Neural cell (in vitro differentiated cells): ENCODE data around the gene C14orf119. TPM values are rescaled to one million over a fixed set of nuclear protein-coding genes. Genes with fewer than 3 reads are reported as not detected.
"Not testable (repeated sequence)": the region's sequence is repeated elsewhere in the genome, so short reads cannot be mapped to it uniquely, and the experiment has no call there.

ENCODE experiments used
- H2AFZ ChIP-seq: fragments of 200-600, 300-800 bp; sonication (generic), shearing (Covaris generic); 2 replicates; pipeline ENCODE4 v1.6.0; 2014; ENCODE audit warnings: low read depth, mild to moderate bottlenecking, antibody characterized with exemption, low read length, moderate library complexity
- H3F3A ChIP-seq: fragments of 200-600 bp; shearing (Covaris generic); 2 replicates; pipeline ENCODE4 v1.6.1; 2016; ENCODE audit warnings: mild to moderate bottlenecking, moderate library complexity, mixed read lengths, antibody characterized with exemption, low read length; ENCODE audit not compliant: insufficient read depth, poor library complexity, severe bottlenecking
- H3K27ac ChIP-seq: fragments of 200-600, 300-800 bp; sonication (generic), shearing (Covaris generic); 2 replicates; pipeline ENCODE4 v1.5.1; 2014; ENCODE audit warnings: mild to moderate bottlenecking, low read length, moderate library complexity
- H3K27me3 ChIP-seq: fragments of 300-800, 200-600 bp; sonication (generic), shearing (Covaris generic); 2 replicates; pipeline ENCODE4 v1.6.0; 2014; ENCODE audit warnings: mild to moderate bottlenecking, low read depth, low read length, moderate library complexity; ENCODE audit not compliant: insufficient read depth
- H3K36me3 ChIP-seq: fragments of 300-800, 200-600 bp; sonication (generic), shearing (Covaris generic); 2 replicates; pipeline ENCODE4 v1.5.1; 2014; ENCODE audit warnings: mild to moderate bottlenecking, antibody characterized with exemption, low read length, moderate library complexity; ENCODE audit not compliant: insufficient read depth
- H3K4me2 ChIP-seq: fragments of 300-800, 200-600 bp; sonication (generic), shearing (Covaris generic); 2 replicates; pipeline ENCODE4 v1.6.0; 2014; ENCODE audit warnings: mild to moderate bottlenecking, low read length
- H3K4me3 ChIP-seq: fragments of 300-800, 200-600 bp; sonication (generic), shearing (Covaris generic); 2 replicates; pipeline ENCODE4 v1.5.1; 2014; ENCODE audit warnings: mild to moderate bottlenecking, low read length, moderate library complexity
- H3K79me2 ChIP-seq: fragments of 200-600 bp; shearing (Covaris generic); replicated peaks from 2 replicates; pipeline ENCODE4 v1.6.0; 2014; ENCODE audit warnings: mild to moderate bottlenecking, low read length, moderate library complexity; ENCODE audit not compliant: insufficient read depth
- H3K9ac ChIP-seq: fragments of 300-800, 200-600 bp; sonication (generic), shearing (Covaris generic); 2 replicates; pipeline ENCODE4 v1.6.1; 2016; ENCODE audit warnings: mild to moderate bottlenecking, low read length, mixed read lengths
- H3K9me2 ChIP-seq: fragments of 200-600 bp; shearing (Covaris generic); 2 replicates; pipeline ENCODE4 v1.6.1; 2016; ENCODE audit warnings: mild to moderate bottlenecking, low read length, mixed read lengths; ENCODE audit not compliant: insufficient read depth
- H3K9me3 ChIP-seq: fragments of 200-600, 300-800 bp; sonication (generic), shearing (Covaris generic); 2 replicates; pipeline ENCODE4 v1.6.1; 2016; ENCODE audit warnings: mild to moderate bottlenecking, mixed run types, low read length, moderate library complexity, mixed read lengths
- H4K20me1 ChIP-seq: fragments of 200-600 bp; shearing (Covaris generic); 2 replicates; pipeline ENCODE4 v1.6.1; 2016; ENCODE audit warnings: mild to moderate bottlenecking, mixed run types; ENCODE audit not compliant: insufficient read depth
- EP300 ChIP-seq: fragments of 450-650 bp; conservative IDR thresholded peaks from 2 replicates; pipeline ENCODE4 v1.6.1; 2014; ENCODE audit warnings: antibody characterized with exemption, mild to moderate bottlenecking, moderate library complexity; ENCODE audit not compliant: poor library complexity, severe bottlenecking
- EZH2 ChIP-seq: fragments of 200-600, 300-800 bp; shearing (Covaris generic), sonication (generic); IDR thresholded peaks from 2 replicates; pipeline ENCODE4 v1.6.1; 2014; ENCODE audit warnings: antibody characterized with exemption, low read length, borderline replicate concordance, mild to moderate bottlenecking; ENCODE audit not compliant: insufficient read depth, poor library complexity, severe bottlenecking
- MXI1 ChIP-seq: fragments of 450-650 bp; conservative IDR thresholded peaks from 2 replicates; pipeline ENCODE4 v1.6.1; 2014; ENCODE audit warnings: antibody characterized with exemption, mild to moderate bottlenecking; ENCODE audit not compliant: poor library complexity, severe bottlenecking
- POLR2AphosphoS5 ChIP-seq: IDR thresholded peaks from 2 replicates; pipeline ENCODE4 v1.6.1; 2012
- RAD21 ChIP-seq: fragments of 450-650 bp; conservative IDR thresholded peaks from 2 replicates; pipeline ENCODE4 v1.6.1; 2014; ENCODE audit warnings: antibody characterized with exemption, mild to moderate bottlenecking, moderate library complexity
- SMC3 ChIP-seq: fragments of 450-650 bp; conservative IDR thresholded peaks from 2 replicates; pipeline ENCODE4 v1.6.1; 2014; ENCODE audit warnings: antibody characterized with exemption, mild to moderate bottlenecking, moderate library complexity; ENCODE audit not compliant: poor library complexity
- TAF1 ChIP-seq: IDR thresholded peaks from 2 replicates; pipeline ENCODE4 v1.6.1; 2012; ENCODE audit warnings: low read depth
- polyA plus RNA-seq: library from polyadenylated mRNA; depleted of rRNA; stranded (reverse); fragments of >200 nt; gene quantifications from 2 replicates; pipeline ENCODE4 v1.2.3, GENCODE V29; 2014
- TF ChIP-seq, protein P1 (sequence below): fragments of 450-650 bp; IDR thresholded peaks from 2 replicates; pipeline ENCODE4 v1.5.1; 2014; ENCODE audit warnings: antibody characterized with exemption, mild to moderate bottlenecking, moderate library complexity; ENCODE audit not compliant: poor library complexity, severe bottlenecking
- TF ChIP-seq, protein P2 (sequence below): IDR thresholded peaks from 2 replicates; pipeline ENCODE4 v1.6.1; 2012; ENCODE audit warnings: borderline replicate concordance

Gene C14orf119
- polyA plus RNA-seq, 1 donor from 2014 or later, result 26.4 TPM

DNA sequence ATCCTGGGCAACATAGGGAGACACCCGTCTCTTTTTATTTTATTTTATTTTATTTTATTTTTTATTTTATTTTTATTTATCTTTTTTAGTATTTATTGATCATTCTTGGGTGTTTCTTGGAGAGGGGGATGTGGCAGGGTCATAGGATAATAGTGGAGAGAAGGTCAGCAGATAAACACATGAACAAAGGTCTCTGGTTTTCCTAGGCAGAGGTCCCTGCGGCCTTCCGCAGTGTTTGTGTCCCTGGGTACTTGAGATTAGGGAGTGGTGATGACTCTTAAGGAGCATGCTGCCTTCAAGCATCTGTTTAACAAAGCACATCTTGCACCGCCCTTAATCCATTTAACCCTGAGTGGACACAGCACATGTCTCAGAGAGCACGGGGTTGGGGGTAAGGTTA is 12.3 kb downstream of the C14orf119 start:
- H3K79me2 ChIP-seq, H3K4me3 ChIP-seq, H2AFZ ChIP-seq, H3K9me3 ChIP-seq, H3K36me3 ChIP-seq, H3K27ac ChIP-seq, H4K20me1 ChIP-seq, H3F3A ChIP-seq, H3K27me3 ChIP-seq, H3K9me2 ChIP-seq, H3K9ac ChIP-seq, H3K4me2 ChIP-seq: not testable (repeated sequence)

DNA sequence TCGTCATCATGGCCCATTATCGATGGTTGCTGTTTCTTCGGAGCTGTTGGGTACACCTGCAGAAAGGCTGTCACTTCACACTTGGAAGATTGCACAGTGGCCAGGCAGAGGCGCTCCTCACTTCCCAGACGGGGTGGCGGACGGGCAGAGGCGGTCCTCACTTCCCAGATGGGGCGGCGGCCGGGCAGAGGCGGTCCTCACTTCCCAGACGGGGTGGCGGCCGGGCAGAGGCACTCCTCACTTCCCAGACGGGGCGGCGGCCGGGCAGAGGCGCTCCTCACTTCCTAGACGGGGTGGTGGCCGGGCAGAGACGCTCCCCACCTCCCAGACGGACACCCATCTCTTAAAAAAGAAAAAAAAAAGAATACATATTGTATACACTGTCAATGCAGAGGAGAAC is 12.9 kb downstream of the C14orf119 start:
- H3K36me3 ChIP-seq, H3K4me3 ChIP-seq: not testable (repeated sequence)

DNA sequence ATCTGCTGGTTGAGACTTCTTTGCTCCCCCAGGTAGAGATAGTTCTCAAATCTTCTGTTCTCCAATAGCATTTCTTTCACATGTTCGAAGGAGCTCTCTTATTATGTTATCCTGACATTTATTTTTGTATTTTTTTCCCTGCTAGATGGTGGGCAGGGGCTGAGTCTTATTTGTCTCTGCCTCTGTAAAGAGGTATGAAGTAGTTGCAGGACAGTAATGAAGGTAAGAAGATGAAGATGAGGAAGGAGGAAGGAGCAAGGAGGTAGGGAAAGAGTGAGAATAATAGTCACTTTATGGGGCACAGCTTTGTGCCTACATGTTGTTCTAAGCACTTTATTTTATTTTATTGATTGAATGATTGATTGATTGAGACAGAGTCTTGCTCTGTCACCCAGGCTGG is 14.5 kb downstream of the C14orf119 start:
- no peaks in the 10 kb centered on the region for H3K36me3 ChIP-seq
- no peaks in the 10 kb centered on the region for H3K79me2 ChIP-seq
- no peak overlapping the region for H3K4me3 ChIP-seq
- H3K27me3 ChIP-seq, result no peaks in the 10 kb centered on the region
- TF ChIP-seq, protein P1, sequence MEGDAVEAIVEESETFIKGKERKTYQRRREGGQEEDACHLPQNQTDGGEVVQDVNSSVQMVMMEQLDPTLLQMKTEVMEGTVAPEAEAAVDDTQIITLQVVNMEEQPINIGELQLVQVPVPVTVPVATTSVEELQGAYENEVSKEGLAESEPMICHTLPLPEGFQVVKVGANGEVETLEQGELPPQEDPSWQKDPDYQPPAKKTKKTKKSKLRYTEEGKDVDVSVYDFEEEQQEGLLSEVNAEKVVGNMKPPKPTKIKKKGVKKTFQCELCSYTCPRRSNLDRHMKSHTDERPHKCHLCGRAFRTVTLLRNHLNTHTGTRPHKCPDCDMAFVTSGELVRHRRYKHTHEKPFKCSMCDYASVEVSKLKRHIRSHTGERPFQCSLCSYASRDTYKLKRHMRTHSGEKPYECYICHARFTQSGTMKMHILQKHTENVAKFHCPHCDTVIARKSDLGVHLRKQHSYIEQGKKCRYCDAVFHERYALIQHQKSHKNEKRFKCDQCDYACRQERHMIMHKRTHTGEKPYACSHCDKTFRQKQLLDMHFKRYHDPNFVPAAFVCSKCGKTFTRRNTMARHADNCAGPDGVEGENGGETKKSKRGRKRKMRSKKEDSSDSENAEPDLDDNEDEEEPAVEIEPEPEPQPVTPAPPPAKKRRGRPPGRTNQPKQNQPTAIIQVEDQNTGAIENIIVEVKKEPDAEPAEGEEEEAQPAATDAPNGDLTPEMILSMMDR, result no peak
- no peak for TF ChIP-seq RAD21
- no peak for TF ChIP-seq TAF1
- TF ChIP-seq, protein P2, sequence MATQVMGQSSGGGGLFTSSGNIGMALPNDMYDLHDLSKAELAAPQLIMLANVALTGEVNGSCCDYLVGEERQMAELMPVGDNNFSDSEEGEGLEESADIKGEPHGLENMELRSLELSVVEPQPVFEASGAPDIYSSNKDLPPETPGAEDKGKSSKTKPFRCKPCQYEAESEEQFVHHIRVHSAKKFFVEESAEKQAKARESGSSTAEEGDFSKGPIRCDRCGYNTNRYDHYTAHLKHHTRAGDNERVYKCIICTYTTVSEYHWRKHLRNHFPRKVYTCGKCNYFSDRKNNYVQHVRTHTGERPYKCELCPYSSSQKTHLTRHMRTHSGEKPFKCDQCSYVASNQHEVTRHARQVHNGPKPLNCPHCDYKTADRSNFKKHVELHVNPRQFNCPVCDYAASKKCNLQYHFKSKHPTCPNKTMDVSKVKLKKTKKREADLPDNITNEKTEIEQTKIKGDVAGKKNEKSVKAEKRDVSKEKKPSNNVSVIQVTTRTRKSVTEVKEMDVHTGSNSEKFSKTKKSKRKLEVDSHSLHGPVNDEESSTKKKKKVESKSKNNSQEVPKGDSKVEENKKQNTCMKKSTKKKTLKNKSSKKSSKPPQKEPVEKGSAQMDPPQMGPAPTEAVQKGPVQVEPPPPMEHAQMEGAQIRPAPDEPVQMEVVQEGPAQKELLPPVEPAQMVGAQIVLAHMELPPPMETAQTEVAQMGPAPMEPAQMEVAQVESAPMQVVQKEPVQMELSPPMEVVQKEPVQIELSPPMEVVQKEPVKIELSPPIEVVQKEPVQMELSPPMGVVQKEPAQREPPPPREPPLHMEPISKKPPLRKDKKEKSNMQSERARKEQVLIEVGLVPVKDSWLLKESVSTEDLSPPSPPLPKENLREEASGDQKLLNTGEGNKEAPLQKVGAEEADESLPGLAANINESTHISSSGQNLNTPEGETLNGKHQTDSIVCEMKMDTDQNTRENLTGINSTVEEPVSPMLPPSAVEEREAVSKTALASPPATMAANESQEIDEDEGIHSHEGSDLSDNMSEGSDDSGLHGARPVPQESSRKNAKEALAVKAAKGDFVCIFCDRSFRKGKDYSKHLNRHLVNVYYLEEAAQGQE, result no peak
- TF ChIP-seq EP300, result no peak
- TF ChIP-seq SMC3, result no peak
- TF ChIP-seq POLR2AphosphoS5, result no peak
- no peak for TF ChIP-seq MXI1
- no peak for TF ChIP-seq EZH2
- H4K20me1 ChIP-seq, result no peaks in the 10 kb centered on the region
- no peak overlapping the region for H3K9ac ChIP-seq
- no peak overlapping the region for H3K27ac ChIP-seq
- H2AFZ ChIP-seq, result no peak overlapping the region
- H3K9me2 ChIP-seq, result no peaks in the 10 kb centered on the region
- H3K9me3 ChIP-seq, result no peaks in the 10 kb centered on the region
- no peaks in the 10 kb centered on the region for H3F3A ChIP-seq
- no peak overlapping the region for H3K4me2 ChIP-seq

More for the DNA sequence above, 12.9 kb downstream of the C14orf119 start:
- H3K79me2 ChIP-seq, H3K9me3 ChIP-seq, H3K9me2 ChIP-seq, H3K4me2 ChIP-seq, H2AFZ ChIP-seq, H3K9ac ChIP-seq, H3K27ac ChIP-seq, H4K20me1 ChIP-seq, H3K27me3 ChIP-seq, H3F3A ChIP-seq: not testable (repeated sequence)
